ENCODE data around the gene ZMAT5. TPM values are rescaled to one million over a fixed set of nuclear protein-coding genes. Genes with fewer than 3 reads are reported as not detected.

The ZMAT5 gene
- 38.2 and 41.3 TPM in 2 replicates for total RNA-seq (2014; rRNA removed)
- polyA plus RNA-seq (2012): 43.7 TPM

GRCh38 chr22:29766632-29767170 is at the start of gene ZMAT5:
Gene ZMAT5, minus strand, starts transcription at chr22:29767007. Its CDS starts 18,463 bp downstream, at chr22:29748544.
- DNase-seq (ENCODE audit: low read depth): peak; percentile 96

GRCh38 chr22:29816539-29816938 is 49.7 kb upstream of the ZMAT5 start:
- no peak for DNase-seq (ENCODE audit: low read depth)

- DNase-seq (ENCODE audit: low read depth): no peak
These were observed 49.3 kb upstream of the ZMAT5 start for GRCh38 chr22:29816128-29816527.

DNA sequence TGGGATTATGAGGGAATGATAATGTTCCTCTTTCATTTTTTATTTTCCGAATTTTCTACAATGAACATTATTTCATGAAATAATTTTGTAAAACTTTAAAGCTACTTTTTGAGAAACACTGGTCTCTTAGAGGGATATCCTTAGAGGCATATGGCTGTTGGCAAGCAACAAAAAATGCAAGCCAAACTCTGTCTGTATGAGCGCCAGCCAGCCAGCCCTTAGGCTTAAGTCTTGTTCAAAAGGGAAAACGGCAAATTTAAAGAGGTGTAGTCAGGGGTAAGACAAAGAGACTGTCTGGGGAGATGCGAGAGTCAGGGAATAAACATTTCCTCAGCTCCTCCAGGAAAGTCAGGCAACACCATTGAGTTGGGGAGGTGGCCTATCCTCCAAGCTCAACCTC is 48.8 kb upstream of the ZMAT5 start:
- no peak for DNase-seq (ENCODE audit: low read depth)

DNA sequence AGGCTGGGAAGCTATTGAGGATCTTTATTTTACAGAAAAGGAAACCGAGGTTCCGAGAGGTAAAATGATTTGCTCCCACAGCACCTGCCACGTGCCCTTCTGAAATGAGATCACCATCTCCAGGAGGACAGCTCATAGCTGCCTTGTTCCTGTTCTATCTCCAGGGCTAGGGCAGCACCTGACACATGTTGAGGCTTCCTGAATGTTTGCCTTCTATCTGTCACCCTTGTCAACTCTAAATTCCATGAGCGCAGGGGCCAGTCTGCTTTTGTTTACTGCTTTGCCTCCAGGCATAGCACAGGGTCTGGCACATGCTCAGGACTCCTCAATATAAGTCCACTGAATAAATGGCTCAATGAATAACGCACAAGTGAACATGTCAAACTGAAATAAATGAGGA is 47.2 kb upstream of the ZMAT5 start:
- no peak for DNase-seq (ENCODE audit: low read depth)

DNA sequence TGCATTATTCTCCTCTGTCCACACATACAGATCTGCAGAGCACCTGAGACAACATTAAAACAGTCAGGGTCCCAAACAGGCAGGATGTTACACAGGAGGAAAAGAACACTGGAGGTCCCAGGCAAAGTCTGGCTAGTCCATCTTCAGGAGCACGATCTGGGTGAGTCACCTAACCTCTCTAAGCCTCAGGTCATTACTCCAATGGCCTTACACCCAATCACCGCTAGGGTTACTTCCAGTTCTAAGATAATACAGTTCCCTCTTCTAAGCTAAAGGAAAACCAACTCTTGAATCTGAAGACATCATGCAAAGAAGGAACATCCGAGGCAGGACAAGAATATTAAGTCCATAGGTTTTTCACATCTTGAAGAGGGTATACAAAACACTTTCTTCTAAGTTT is 46.8 kb upstream of the ZMAT5 start:
- peak; percentile 37 for DNase-seq (ENCODE audit: low read depth)

GRCh38 chr22:29813126-29813525 is 46.3 kb upstream of the ZMAT5 start:
- no peak for DNase-seq (ENCODE audit: low read depth)

DNA sequence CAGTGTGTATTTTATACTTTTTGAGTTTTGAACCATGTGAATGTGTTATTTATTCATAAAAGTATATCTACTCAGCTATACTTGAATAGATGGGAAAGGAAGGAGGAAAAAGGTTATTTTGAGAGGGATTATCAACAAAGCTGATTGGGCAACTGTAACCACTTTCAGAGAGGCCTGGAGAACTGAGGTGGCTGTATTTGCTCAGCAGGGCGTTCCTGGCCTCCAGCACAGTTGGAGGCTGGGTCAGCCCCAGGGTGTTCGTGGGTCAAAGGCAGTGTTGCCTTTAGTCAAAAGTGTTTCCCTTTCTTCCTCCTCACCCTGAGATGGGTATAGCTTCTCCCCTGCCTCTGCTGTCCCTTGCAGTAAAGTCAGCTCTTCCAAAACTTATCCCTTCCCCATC is 44.6 kb upstream of the ZMAT5 start:
- no peak for DNase-seq (ENCODE audit: low read depth)

- peak; percentile 19 for DNase-seq (ENCODE audit: low read depth)
These were observed 43.4 kb upstream of the ZMAT5 start for GRCh38 chr22:29810216-29810615.

- DNase-seq (ENCODE audit: low read depth): no peak
These were observed 39.4 kb upstream of the ZMAT5 start for GRCh38 chr22:29806196-29806595.

GRCh38 chr22:29804985-29805384 is 38.2 kb upstream of the ZMAT5 start:
- DNase-seq (ENCODE audit: low read depth): no peak

DNA sequence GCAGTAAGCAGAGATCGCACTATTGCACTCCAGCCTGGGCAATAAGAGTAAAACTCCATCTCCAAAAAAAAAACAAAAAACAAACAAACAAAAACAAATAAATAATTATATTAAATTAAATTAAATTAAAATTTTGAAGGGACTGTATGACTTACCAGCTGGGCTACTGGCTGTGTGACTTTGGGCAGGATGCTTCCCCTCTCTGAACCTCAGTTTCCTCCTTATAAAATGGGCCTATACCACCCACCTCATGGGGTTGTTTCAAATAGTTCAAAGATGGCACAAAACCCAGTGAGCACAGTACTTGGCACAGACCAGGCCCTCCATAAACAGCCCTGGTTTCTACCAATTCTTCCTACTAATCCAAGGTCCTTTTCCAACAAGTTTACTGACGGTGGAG is 36.4 kb upstream of the ZMAT5 start:
- no peak for DNase-seq (ENCODE audit: low read depth)

- DNase-seq (ENCODE audit: low read depth): no peak
These were observed 35.0 kb upstream of the ZMAT5 start for GRCh38 chr22:29801796-29802195.

DNA sequence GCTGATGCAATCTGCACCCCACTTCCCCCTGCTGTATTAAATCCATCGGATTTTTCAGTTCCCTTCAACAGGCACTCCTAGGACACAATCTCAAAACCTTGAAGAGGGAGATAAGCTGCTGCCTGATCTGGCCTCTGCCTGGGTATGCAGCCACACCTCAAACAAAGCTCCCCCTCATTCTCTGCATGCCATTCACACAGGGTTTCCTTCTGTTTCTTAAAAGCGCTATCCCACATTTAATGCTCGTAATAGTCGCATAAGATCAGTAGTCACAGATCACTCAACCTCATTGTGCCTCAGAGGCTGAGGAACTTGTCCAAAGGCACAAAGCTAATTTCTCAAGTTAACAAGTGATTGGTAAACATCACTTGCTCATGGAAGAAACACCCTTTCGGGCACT is 34.3 kb upstream of the ZMAT5 start:
- no peak for DNase-seq (ENCODE audit: low read depth)

DNA sequence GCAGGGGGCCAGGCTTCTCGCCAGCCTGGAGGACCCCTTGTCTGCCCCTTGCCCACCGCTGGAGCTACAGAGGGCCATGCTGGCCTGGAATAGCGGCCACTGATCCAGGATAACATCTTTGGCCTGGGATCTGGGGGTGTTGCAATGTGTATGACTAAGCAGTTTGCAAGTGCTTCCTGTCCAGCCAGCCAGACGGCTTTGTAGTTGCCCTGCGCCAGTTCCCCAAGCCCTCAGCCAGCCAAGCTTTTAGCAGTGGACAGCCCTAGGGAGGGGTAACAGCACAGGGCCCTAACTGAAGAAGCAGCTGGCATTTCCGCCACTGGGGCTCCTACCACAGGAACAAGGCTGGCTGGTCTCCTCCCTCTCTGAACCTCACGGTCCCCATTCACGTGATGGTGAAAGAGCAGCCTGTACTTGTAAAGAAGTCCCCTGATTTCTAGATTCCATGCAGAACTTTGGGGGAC is 32.4 kb upstream of the ZMAT5 start:
- DNase-seq (ENCODE audit: low read depth): peak; percentile 99

GRCh38 chr22:29798801-29799200 is 32.0 kb upstream of the ZMAT5 start:
- DNase-seq (ENCODE audit: low read depth): no peak

DNA sequence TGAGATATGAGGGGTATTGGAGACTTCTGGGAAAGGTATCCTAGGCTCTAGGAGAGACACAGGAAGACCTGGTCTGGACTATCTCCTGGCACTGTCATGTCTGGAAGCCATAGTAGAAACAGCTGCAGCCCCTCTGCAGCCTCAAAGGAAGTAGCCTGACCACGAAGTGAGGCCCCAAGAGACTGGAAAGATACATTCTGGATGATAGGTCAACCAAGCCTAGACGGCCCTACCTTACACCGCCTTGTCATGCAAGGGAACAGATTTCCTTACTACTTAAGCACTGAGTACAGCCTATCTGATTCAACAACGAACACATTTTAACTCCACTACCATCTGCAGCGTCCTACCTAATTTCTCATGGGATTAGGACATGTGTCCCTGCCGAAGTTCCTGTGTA is 31.5 kb upstream of the ZMAT5 start:
- peak; percentile 89 for DNase-seq (ENCODE audit: low read depth)

DNA sequence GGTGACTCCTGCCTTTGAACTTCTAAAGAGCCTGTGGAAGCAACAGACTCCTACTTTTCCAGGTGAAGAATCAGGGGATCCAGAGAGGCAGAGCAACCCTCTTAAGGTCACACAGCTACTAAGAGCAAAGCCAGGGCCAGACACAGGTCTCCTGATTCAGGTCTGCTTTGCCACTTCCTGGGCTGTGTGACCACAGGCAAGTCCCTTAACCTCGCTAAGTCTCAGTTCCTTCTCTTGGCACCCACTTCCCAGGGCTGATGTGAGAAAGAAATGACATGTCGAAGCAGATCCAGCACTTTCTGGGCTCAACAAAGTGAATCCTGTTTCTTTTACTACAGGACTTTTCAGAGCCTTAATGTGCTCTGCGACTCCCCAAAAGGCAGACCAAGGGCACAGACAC is 30.5 kb upstream of the ZMAT5 start:
- DNase-seq (ENCODE audit: low read depth): no peak

DNA sequence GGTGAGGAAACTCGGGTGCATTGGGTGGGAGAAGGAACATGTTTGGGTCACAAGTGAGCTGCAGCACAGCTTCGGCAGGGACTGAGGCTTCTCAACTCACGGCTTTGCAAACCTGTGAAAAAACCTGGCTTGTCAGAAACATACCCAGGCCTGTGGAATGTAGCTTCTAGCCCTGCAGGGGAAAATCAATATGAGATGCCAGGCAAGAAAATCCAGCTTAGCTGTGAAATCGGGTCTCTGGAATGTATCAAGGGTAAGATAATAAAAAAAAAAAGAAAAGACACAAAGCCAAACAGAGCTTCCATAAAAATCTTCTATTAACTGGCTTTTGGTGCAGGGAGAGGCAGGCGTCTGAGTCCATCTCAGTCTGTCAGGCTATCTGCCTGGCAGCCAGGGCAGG is 28.9 kb upstream of the ZMAT5 start:
- no peak for DNase-seq (ENCODE audit: low read depth)

- DNase-seq (ENCODE audit: low read depth): no peak
These were observed 26.6 kb upstream of the ZMAT5 start for GRCh38 chr22:29793396-29793795.

DNA sequence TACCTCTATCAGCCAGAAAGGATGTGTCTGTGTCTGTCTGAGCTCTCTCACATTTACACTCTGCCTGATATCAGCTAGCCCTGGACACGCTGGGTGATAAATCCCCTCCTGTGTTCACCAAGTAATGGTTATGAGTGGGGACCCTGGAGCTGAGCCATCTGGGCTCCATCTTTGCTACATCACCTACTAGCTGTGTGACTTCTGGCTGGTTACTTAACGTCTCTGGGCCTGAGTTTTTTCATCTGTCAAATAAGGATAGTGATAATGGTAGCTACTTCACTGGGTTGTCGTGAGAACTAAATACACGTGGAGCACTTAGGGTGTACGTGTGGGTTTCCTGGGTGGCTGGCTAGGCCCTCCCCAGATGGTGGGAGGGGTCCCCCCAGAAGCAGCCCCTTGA is 23.3 kb upstream of the ZMAT5 start:
- DNase-seq (ENCODE audit: low read depth): no peak

DNA sequence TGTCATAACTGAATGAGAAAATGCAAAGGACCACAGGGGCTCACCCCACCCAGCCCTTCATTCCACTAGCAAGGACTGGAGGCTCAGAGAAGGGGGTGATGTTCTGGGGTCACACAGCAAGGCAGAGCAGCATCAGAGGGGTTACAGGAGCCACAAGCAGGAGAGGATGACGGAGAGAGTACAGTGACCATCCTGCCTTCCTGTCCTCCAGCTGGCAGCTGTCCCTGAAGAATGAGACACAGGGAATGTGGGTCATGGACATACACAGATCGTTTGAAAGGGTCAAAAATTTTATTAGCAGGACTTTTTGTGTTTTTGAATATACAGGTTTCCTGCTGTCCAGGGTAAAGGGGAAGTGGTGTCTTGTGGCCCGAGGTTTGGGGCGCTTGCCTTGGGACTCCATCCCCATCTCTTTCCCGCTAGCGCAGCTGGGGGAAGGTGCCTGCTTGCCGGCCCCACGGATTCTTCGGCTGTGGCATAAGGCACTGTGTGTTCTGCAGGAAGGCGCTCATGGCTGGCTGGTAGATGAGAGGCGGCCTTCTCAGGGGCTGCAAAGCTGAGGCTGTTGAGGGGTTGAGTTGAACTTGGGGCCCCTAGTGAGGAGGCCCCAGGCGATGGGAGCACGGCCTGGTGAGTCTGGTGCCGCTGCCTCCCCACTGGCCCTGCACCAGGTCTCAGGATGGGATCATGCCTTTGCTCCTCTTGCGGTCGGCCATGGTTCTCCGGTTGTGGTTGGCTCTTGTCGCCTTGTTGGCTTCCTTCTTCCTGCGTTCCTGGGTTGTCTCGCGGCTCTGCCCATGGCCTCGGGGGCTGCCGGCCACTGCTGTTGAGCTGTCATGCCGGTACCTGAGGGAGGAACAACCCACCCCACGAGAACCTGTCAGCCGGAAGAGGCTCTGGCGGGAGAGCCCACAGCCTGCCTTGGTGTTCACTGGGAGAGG is 21.8 kb upstream of the ZMAT5 start:
- DNase-seq (ENCODE audit: low read depth): no peak

DNA sequence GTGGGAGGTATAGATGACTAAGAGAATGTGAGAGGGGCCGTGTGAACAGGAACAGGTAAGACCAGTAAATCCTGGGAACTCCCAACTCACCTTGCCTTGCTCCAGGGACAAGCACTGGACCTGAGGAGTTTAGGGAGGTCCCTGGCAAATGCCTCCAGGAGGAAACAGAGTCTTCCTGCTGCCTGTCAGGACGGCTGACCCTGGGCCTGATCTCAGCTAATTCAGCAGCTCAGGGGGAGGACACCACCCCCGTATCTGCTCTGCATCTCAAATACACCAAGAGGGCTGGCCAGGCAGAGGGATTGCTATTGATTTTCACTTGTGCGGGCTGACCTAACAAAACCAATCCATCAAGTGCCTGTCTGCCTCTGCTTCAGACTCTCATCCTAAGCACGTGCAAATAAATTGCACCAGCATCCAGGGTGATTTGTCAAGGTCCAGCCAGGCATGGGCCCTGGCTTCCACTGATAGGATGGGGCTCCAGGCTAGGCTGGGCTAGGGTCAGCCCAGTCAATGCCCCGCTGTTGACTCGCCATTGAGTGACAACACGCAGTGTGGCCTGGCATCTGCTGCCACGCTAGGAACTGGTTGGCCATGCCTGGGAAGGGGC is 20.7 kb upstream of the ZMAT5 start:
- no peak for DNase-seq (ENCODE audit: low read depth)

All from LHCN-M2 (cell line).